Inferior parietal cortex (tissue), 1 donor: ENCODE measurements around the gene PGP.
"Not testable (repeated sequence)": the region's sequence is repeated elsewhere in the genome, so short reads cannot be mapped to it uniquely, and the experiment has no call there.

Experiments used
- DNase-seq: peaks from one replicate; pipeline ENCODE4 v3.0.0-alpha.2; 2016; ENCODE audit errors: extremely low spot score

Gene PGP

GRCh38 chr16:2214719-2214968, at the start of gene PGP:
Gene PGP, minus strand, starts transcription at chr16:2214840. Its CDS starts 63 bp downstream, at chr16:2214777.
- no peak for DNase-seq

GRCh38 chr16:2263026-2263425, 48.4 kb upstream of the PGP start:
- DNase-seq: not testable (repeated sequence)

- DNase-seq: no peak
Measured at GRCh38 chr16:2260250-2260649, 45.6 kb upstream of the PGP start.

- not testable (repeated sequence) for DNase-seq
Measured at GRCh38 chr16:2258530-2258929, 43.9 kb upstream of the PGP start.

- DNase-seq: no peak
Measured at GRCh38 chr16:2257726-2258125, 43.1 kb upstream of the PGP start.

GRCh38 chr16:2256531-2257140, 42.0 kb upstream of the PGP start:
- no peak for DNase-seq

GRCh38 chr16:2253293-2253692, 38.7 kb upstream of the PGP start:
- DNase-seq: no peak

GRCh38 chr16:2252806-2253148, 38.1 kb upstream of the PGP start:
- no peak for DNase-seq

- DNase-seq: peak; percentile 86
Measured at GRCh38 chr16:2251296-2252111, 36.9 kb upstream of the PGP start, which contains the start of gene ECI1. Gene ECI1, minus strand, starts transcription at chr16:2251587. Its CDS starts 21 bp downstream, at chr16:2251566.

GRCh38 chr16:2250652-2251295, 36.1 kb upstream of the PGP start:
- DNase-seq: no peak

GRCh38 chr16:2246301-2246885, 31.8 kb upstream of the PGP start:
- no peak for DNase-seq

GRCh38 chr16:2244926-2245795, 30.5 kb upstream of the PGP start:
- DNase-seq: no peak

- no peak for DNase-seq
Measured at GRCh38 chr16:2244301-2244700, 29.7 kb upstream of the PGP start.

GRCh38 chr16:2243781-2244180, 29.1 kb upstream of the PGP start:
- no peak for DNase-seq

- DNase-seq: no peak
Measured at GRCh38 chr16:2243031-2243528, 28.4 kb upstream of the PGP start.

GRCh38 chr16:2242598-2242997, 28.0 kb upstream of the PGP start:
- DNase-seq: no peak

- DNase-seq: not testable (repeated sequence)
Measured at GRCh38 chr16:2240331-2240730, 25.7 kb upstream of the PGP start.

GRCh38 chr16:2238838-2239675, 24.4 kb upstream of the PGP start:
- DNase-seq: no peak

- DNase-seq: no peak
Measured at GRCh38 chr16:2238150-2238837, 23.7 kb upstream of the PGP start.
